MCF 10A (cell line): ENCODE results near the gene MLLT1. TPM values are rescaled to one million over a fixed set of nuclear protein-coding genes. Genes with fewer than 3 reads are reported as not detected.
"Not testable (repeated sequence)": the region's sequence is repeated elsewhere in the genome, so short reads cannot be mapped to it uniquely, and the experiment has no call there.

ENCODE experiments used
- BruUV-seq: library from RNA; stranded (reverse); fragments of 400-500 nt; replicated peaks from 2 replicates; lab custom pipeline; 2021; lab: Mats Ljungman, UMichigan
- CTCF ChIA-PET: fragments of 300-600 bp; sonication (Branson Sonifier 250); formaldehyde crosslinking; extraction: SDS; loops from one replicate; lab custom pipeline; 2021; ENCODE audit warnings: antibody characterized with exemption, inconsistent platforms; lab: Yijun Ruan, JAX
- POLR2A ChIA-PET: fragments of 300-600, 350-650 bp; sonication (Branson Sonifier 250); formaldehyde crosslinking; extraction: SDS; loops from one replicate; lab custom pipeline; 2020; ENCODE audit warnings: antibody characterized with exemption, inconsistent platforms; lab: Yijun Ruan, JAX
- DNase-seq: peaks from one replicate; pipeline ENCODE4 v3.0.0-alpha.2; 2018; ENCODE audit not compliant: unreplicated experiment
- H3K27ac Mint-ChIP-seq: one replicate; pipeline ENCODE4 v1.8.0; 2022; ENCODE audit warnings: mild to moderate bottlenecking, low read depth, mixed read lengths; ENCODE audit not compliant: unreplicated experiment
- H3K27me3 Mint-ChIP-seq: one replicate; pipeline ENCODE4 v1.8.0; 2022; ENCODE audit warnings: mixed read lengths; ENCODE audit not compliant: insufficient read depth, unreplicated experiment
- H3K36me3 Mint-ChIP-seq: one replicate; pipeline ENCODE4 v1.8.0; 2022; ENCODE audit warnings: mild to moderate bottlenecking, moderate library complexity, mixed read lengths; ENCODE audit not compliant: insufficient read depth, unreplicated experiment
- H3K4me1 Mint-ChIP-seq: one replicate; pipeline ENCODE4 v1.8.0; 2022; ENCODE audit warnings: mixed read lengths; ENCODE audit not compliant: insufficient read depth, unreplicated experiment
- H3K4me3 Mint-ChIP-seq: one replicate; pipeline ENCODE4 v1.8.0; 2022; ENCODE audit warnings: mild to moderate bottlenecking, moderate library complexity, mixed read lengths; ENCODE audit not compliant: unreplicated experiment
- H3K9me3 Mint-ChIP-seq: one replicate; pipeline ENCODE4 v1.8.0; 2022; ENCODE audit warnings: mixed read lengths; ENCODE audit not compliant: unreplicated experiment
- intact Hi-C: fragments of 100-400 bp; cut with micrococcal nuclease; formaldehyde crosslinking; loops from 2 replicates; pipeline ENCODE4 v1.14.1; 2022
- total RNA-seq: library from RNA; stranded (reverse); gene quantifications from 2 replicates; pipeline ENCODE4 v1.2.3, GENCODE V29; 2022
- TF ChIP-seq, protein P1 (sequence below): fragments of 200-600 bp; IDR thresholded peaks from one replicate; pipeline ENCODE4 v1.8.0; 2022; ENCODE audit warnings: antibody characterized with exemption, mild to moderate bottlenecking; ENCODE audit not compliant: unreplicated experiment

Gene MLLT1
- total RNA-seq, 1 experiment from 2014 or later: 59.0 TPM

DNA sequence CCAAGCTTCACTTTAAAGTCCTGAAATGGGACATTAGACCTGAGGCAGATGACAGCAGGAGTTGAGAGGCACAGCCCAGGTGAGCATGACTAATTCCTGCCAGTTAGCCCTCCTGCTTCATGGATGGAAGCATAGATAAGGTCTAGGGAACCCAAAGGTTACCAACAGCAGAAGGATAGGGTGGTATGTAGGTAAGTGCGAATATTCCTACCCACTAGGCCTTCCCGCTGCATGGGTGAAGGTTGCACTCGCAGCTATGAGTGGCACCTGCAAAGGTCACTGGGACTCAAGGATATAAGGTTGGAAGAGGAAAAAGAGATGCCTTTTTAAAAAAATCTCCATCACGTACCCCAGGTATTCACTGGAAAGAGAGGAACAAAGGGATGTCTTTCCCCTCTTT is 12.2 kb upstream of the MLLT1 start:
- H3K9me3 Mint-ChIP-seq: peaks cover 16% of the 10 kb centered on the region
- H3K27ac Mint-ChIP-seq: no peak overlapping the region
- intact Hi-C loops: no loop called here
- TF ChIP-seq, protein P1, sequence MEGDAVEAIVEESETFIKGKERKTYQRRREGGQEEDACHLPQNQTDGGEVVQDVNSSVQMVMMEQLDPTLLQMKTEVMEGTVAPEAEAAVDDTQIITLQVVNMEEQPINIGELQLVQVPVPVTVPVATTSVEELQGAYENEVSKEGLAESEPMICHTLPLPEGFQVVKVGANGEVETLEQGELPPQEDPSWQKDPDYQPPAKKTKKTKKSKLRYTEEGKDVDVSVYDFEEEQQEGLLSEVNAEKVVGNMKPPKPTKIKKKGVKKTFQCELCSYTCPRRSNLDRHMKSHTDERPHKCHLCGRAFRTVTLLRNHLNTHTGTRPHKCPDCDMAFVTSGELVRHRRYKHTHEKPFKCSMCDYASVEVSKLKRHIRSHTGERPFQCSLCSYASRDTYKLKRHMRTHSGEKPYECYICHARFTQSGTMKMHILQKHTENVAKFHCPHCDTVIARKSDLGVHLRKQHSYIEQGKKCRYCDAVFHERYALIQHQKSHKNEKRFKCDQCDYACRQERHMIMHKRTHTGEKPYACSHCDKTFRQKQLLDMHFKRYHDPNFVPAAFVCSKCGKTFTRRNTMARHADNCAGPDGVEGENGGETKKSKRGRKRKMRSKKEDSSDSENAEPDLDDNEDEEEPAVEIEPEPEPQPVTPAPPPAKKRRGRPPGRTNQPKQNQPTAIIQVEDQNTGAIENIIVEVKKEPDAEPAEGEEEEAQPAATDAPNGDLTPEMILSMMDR: no peak
- H3K4me1 Mint-ChIP-seq: no peaks in the 10 kb centered on the region
- POLR2A ChIA-PET: no interaction called here
- H3K36me3 Mint-ChIP-seq: no peaks in the 10 kb centered on the region
- H3K4me3 Mint-ChIP-seq: no peak overlapping the region
- CTCF ChIA-PET: interaction anchor here (0.7 kb wide), 1 partner anchor 164 kb away, joined by 3 read pairs; no protein-coding TSS in a partner anchor
- DNase-seq: no peak
- no TSS peak for BruUV-seq
- H3K27me3 Mint-ChIP-seq: no peaks in the 10 kb centered on the region

DNA sequence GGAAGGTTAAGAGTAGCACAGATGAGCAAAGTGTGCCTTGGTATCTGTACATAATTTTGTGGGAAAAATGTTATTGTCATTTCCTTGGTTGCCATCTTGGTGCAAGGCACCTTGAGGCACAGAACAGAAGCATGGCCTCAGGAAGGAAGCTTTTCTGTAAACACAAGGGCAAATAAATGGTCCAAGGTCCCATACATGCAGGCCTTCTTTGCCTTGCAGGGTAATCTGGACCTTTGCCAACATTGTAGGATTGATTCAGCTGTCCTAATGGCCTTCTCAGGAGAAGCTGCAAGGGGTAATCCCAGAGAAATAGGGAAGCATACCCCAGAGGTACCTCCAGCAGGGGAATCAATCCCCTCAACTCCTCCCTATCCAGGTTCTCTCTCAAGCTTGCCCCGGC is 9.0 kb upstream of the MLLT1 start:
- no peaks in the 10 kb centered on the region for H3K36me3 Mint-ChIP-seq
- ChIA-PET POLR2A (no interaction called here), CTCF (interaction anchor here (0.9 kb wide), 1 partner anchor 11 kb away, joined by 3 read pairs; no protein-coding TSS in a partner anchor)
- peaks cover 16% of the 10 kb centered on the region for H3K9me3 Mint-ChIP-seq
- intact Hi-C loops: no loop called here
- H3K4me3 Mint-ChIP-seq: no peak overlapping the region
- H3K27ac Mint-ChIP-seq: no peak overlapping the region
- no peak for DNase-seq
- no TSS peak for BruUV-seq
- no peaks in the 10 kb centered on the region for H3K27me3 Mint-ChIP-seq
- H3K4me1 Mint-ChIP-seq: no peaks in the 10 kb centered on the region
- TF ChIP-seq, protein P1: no peak

DNA sequence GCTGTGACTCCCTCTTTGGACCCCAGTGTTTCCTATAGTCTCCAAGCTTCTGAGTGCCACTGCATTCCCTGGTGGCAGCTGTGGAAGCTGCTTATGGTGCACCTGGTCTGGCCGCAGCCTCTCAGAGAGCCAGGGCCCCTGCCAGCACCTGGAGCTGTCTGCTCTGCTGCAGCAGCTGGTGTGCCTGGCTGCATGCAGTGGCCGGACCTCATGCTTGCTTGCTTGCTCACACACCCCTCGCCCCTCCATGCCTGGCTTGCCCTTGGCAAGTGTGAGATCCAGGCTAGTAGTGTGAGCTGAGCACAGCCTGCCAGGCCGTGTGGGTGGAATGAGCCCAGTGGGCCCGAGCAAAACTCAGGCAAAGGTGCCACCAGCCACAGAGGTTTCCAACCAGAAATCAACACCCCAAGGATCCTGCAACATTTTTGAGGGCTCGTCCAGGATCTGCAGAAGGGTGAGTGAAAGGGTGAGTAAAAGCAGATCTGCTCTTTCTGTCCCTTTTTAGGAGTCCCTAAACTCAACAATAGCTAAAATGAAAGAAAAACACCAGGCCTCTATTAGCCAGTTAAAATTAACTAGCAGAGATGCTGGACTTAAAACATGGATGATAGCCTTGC is 7.6 kb upstream of the MLLT1 start:
- ChIA-PET POLR2A (no interaction called here), CTCF (interaction anchor here (0.6 to 3.6 kb wide), 5 partner anchors 10 to 408 kb away, joined by 3 to 14 read pairs (median 3); partner anchors contain the start of gene ACSBG2)
- Mint-ChIP-seq H3K36me3 (no peaks in the 10 kb centered on the region), H3K27ac (no peak overlapping the region), H3K4me1 (no peaks in the 10 kb centered on the region), H3K4me3 (no peak overlapping the region), H3K9me3 (peaks cover 16% of the 10 kb centered on the region), H3K27me3 (no peaks in the 10 kb centered on the region)
- no peak for DNase-seq
- no TSS peak for BruUV-seq
- TF ChIP-seq, protein P1: no peak
- intact Hi-C loops: no loop called here

DNA sequence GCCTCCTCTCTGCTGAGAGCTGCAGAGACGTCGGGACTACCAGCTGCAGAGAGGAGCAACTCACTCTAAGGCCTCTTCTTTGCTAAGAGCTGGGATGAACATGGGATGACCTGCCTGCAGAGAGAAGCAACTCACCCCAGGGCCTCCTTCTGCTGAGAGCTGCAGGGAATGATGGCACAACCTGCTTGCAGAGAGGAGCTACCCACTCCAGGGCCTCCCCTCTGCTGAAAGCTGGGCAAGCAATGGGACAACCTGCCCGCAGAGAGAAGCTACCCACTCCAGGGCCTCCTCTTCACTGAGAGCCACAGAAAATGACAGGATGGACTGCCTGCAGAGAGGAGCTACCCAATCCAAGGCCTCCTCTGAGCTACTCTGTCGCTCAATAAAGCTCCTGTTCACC is 6.9 kb upstream of the MLLT1 start:
- CTCF ChIA-PET: interaction anchor here (0.6 to 3.6 kb wide), 6 partner anchors 11 to 407 kb away, joined by 3 to 14 read pairs (median 3); partner anchors contain the start of gene ACSBG2
- Mint-ChIP-seq H3K27ac (no peak overlapping the region), H3K27me3 (no peaks in the 10 kb centered on the region), H3K4me3 (no peak overlapping the region), H3K36me3 (no peaks in the 10 kb centered on the region), H3K4me1 (no peaks in the 10 kb centered on the region), H3K9me3 (peaks cover 15% of the 10 kb centered on the region)
- POLR2A ChIA-PET: no interaction called here
- TF ChIP-seq, protein P1: no peak
- BruUV-seq: no TSS peak
- DNase-seq: no peak
- intact Hi-C loops: no loop called here

DNA sequence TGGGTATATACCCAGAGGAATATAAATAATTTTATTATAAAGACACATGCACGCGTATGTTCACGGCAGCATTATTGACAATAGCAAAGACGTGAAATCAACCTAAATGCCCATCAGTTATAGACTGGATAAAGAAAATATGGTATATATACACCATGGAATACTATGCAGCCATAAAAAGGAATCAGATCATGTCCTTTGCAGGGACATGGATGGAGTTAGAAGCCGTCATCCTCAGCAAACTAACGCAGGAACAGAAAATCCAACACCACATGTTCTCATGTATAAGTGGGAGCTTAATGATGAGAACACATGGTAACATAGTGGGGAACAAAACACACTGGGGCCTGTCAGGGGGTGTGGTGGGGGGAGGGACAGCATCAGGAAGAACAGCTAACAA is 2.6 kb upstream of the MLLT1 start:
- H3K27me3 Mint-ChIP-seq, intact Hi-C loops, H3K4me3 Mint-ChIP-seq, H3K9me3 Mint-ChIP-seq, H3K27ac Mint-ChIP-seq, DNase-seq, BruUV-seq: not testable (repeated sequence)
- H3K36me3 Mint-ChIP-seq: peaks cover 10% of the 10 kb centered on the region
- peaks cover 18% of the 10 kb centered on the region for H3K4me1 Mint-ChIP-seq
- ChIA-PET POLR2A (interaction anchor here (0.7 kb wide), 1 partner anchor 126 kb away, joined by 3 read pairs; no protein-coding TSS in a partner anchor), CTCF (interaction anchor here (0.5 to 0.7 kb wide), 2 partner anchors 25 to 72 kb away, joined by 3 read pairs; no protein-coding TSS in a partner anchor)
